Measurements from ENCODE around the gene CENPX.

The CENPX gene

GRCh38 chr17:82062984-82063368, 40.3 kb upstream of the CENPX start:
- no peak for TF ChIP-seq CTCF (IDR thresholded peaks at IDR 0.05)

DNA sequence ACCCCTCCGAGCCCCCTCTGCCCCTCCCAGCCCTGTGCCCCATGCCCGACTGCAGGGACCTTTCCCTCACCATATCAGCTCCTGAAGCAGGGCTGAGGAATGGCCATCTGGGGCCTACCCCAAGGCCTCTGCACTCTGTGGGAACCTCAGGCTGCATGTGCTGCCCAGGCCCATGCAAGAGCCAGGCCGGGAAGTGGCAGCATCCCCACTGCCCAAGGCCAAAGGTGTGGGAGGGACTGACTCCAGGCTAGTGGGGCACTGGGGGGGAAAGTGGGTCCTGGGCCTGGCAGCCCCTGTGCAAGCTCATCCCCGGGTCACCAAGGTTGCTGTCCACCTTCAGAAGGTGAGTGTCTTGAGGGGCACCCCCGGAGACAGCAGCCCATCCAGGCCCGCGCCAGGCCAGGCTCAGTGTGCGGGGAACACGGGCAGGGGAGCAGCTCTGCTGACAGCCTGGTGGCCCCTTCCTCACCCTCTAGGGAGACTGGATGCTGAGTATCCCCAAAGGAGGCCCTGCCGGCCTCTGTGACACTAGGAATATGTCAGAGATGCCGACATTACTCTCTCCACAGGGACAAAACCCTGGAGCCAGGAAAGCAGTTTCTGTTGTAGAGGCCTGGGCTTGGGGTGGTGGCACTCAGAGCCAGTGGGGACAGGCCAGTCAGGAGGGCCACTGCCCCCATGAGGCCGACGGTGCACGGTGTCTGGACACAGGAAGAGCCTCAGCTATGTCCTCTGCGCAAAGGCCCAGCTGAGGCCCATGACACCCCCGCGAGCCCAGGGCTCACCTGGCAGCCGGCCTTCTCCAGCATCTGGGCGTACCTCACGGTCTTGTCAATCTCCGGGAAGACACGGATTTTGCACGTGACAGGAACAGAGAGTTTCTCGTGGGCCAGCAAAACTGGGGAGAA, 39.7 kb upstream of the CENPX start:
- TF ChIP-seq CTCF (IDR thresholded peaks at IDR 0.05), result no peak

DNA sequence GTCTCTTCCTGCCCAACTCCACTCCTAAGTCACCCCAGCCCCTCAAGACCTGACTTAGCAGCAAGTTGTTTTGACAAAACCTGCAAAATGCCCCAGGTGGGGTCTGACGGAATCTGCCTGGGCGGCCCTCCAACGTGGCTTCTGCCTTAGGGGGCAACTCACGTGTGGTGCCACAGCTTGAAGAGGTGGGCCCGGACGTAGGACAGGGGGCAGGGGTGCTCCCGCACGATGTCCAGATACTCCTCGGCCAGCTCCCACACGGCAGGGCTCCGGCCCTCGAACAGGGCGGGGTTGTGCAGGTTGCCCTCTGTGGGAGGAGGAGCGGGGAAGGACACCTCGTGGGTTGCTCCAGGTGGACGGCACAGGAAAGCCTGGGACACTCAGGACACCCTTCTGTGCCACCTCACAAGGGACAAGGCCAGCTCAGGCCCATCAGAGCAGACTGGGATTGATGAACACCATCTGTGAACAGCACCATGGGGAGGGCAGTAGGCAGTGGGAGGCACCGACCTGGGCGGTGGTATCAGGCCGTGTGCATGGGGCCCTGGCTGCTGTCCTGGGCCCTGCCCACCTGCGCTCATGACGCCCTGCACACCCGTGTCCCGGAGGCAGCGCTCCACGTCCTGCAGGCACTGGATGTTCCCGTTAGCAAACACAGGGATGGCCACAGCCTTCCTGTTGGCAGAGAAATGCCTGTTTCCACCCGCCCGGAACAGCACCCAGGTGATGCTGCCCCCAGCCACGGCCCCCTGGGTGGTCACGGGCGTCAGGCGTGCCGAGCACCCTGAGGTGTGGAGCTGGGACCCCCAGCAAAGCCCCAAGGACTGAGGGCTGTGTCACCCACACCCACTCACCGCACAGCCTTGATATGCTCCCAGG, 38.6 kb upstream of the CENPX start:
- no peak for TF ChIP-seq CTCF (IDR thresholded peaks at IDR 0.05)

- no peak for TF ChIP-seq CTCF (IDR thresholded peaks at IDR 0.05)
Measured at GRCh38 chr17:82060614-82061013, 37.9 kb upstream of the CENPX start.

GRCh38 chr17:82060001-82060380, 37.3 kb upstream of the CENPX start:
- no peak for TF ChIP-seq CTCF (IDR thresholded peaks at IDR 0.05)

DNA sequence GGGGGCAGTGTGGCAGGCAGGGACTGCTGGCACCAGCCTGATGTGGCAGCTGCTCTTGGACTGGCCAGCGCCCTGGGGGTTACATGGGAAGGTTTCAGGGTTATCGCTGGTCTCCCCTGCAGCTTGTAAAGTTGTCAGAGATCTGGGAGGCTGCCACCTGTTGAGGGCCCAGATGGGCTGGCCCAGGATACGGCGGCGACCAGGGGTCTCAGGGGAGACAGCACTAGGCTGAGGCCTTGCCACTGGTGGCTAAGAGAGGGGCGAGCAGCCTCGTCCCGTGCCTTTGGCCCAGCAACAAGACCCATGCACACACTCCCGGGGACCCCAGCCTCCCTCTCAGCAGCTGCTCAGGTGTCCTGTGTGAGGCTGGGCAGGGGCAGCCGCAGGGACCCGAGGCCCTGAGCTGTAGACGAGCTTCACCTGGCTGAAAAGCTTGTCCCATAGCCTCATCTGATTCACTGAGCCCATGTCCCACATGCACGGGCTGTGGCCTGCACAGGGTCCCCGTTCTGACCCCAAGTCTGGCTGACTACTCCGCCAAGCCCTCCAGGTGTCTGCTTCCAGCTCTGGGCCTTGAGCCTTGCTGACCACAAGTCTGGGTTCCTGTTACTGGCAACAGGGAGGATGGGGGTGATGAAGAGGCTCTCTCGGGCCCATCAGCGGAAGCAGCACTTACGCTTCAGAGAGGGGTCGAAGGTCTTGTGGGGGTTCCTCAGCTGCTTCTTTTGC, 36.8 kb upstream of the CENPX start:
- TF ChIP-seq CTCF (IDR thresholded peaks at IDR 0.05), result no peak

- no peak for TF ChIP-seq CTCF (IDR thresholded peaks at IDR 0.05)
Measured at GRCh38 chr17:82058855-82059249, 36.2 kb upstream of the CENPX start.

Data from LNCAP (cell line).